Vagina (tissue), 2 donors: ENCODE results near the gene CHMP5. TPM values are rescaled to one million over a fixed set of nuclear protein-coding genes. Genes with fewer than 3 reads are reported as not detected.

Source experiments
- DNase-seq, 2 donors: peaks; one replicate each; pipeline ENCODE4 v3.0.0-alpha.2; 2017; ENCODE audit errors: extremely low spot score in 2 of 2
- H3K27ac ChIP-seq: fragments of 200-600 bp; sonication (generic); one replicate; pipeline ENCODE4 v1.5.1; 2019
- H3K27me3 ChIP-seq: fragments of 200-600 bp; sonication (generic); one replicate; pipeline ENCODE4 v1.5.1; 2019
- H3K36me3 ChIP-seq, 2 donors: fragments of 200-600 bp; sonication (generic); one replicate each; pipeline ENCODE4 v1.5.1; 2017 to 2019
- H3K4me1 ChIP-seq: fragments of 200-600 bp; sonication (generic); one replicate; pipeline ENCODE4 v1.5.1; 2019
- H3K4me3 ChIP-seq, 2 donors: fragments of 200-600 bp; sonication (generic); 1 replicate in 1 of 2; 2 replicates in 1 of 2; pipeline ENCODE4 v1.5.1; 2016 to 2019
- H3K9me3 ChIP-seq: fragments of 200-600 bp; sonication (generic); one replicate; pipeline ENCODE4 v1.5.1; 2019
- CTCF ChIP-seq, 3 experiments: fragments of 450-650 bp in 2 of 3; fragments of 200-600 bp in 1 of 3; sonication (generic) in 1 of 3; IDR thresholded peaks; one replicate each; pipeline ENCODE4 v1.5.1; 2017 to 2019; ENCODE audit warnings: antibody characterized with exemption in 3 of 3, mild to moderate bottlenecking in 2 of 3, moderate library complexity in 2 of 3
- POLR2A ChIP-seq, 2 donors: fragments of 450-650 bp; IDR thresholded peaks; one replicate each; pipeline ENCODE4 v1.6.1; 2017; ENCODE audit warnings: antibody characterized with exemption in 2 of 2, mild to moderate bottlenecking in 2 of 2, moderate library complexity in 2 of 2
- POLR2AphosphoS5 ChIP-seq, 2 donors: sonication (generic); formaldehyde crosslinking; IDR thresholded peaks; one replicate each; pipeline ENCODE4 v1.9.0; 2017; ENCODE audit warnings: antibody characterized with exemption in 2 of 2, mild to moderate bottlenecking in 2 of 2, low read depth in 1 of 2; ENCODE audit not compliant: insufficient read depth in 1 of 2
- intact Hi-C: fragments of 100-400 bp; cut with DNase I; formaldehyde crosslinking; loops from one replicate; pipeline ENCODE4 v1.15.1; 2023
- total RNA-seq: library from RNA; depleted of rRNA; stranded (reverse); fragments of >200 nt; gene quantifications from one replicate; pipeline ENCODE4 v1.2.3, GENCODE V29; 2016

The CHMP5 gene
- total RNA-seq, 1 donor from 2014 or later: 41.5 TPM

DNA sequence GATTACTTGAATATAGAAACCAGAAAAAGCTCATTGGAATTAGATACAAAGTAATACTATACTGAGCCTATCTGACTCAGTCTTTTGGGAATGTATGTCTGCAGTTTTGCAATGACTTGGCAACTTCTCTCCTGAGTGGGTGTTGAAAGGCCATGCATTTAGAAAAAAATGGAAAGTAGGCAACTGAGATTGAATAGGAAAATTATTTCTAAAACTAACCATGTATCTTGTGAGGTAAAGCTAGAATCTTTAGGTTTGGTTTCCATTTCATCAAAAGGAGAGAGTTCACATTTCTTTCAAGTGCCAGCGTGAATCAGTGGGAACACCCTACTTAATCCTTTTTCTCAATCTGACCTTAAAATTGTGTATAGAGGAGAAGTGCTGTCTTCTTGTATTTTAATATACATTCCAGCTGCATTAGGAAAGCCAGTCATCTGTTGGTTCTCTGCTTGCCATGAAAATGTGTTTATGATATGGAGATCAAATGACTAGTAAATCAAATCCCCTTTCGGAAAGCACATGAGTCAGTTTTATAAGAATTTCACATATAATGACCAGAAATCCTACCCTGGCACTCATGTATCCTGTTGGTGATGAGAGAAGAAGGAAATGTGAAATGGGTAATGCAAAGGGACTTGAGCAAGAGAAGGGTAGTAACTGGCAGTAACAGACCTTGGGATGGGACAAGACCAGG is 55.9 kb downstream of the CHMP5 start:
- intact Hi-C loops: no loop called here
- no peak overlapping the region for H3K4me3 ChIP-seq
- no peaks in the 10 kb centered on the region for H3K9me3 ChIP-seq
- peak overlapping the region; percentile 30 for H3K27ac ChIP-seq
- DNase-seq: no peak
- TF ChIP-seq POLR2A (IDR thresholded peaks at IDR 0.05) (no peak), CTCF (IDR thresholded peaks at IDR 0.05) (no peak), POLR2AphosphoS5 (IDR thresholded peaks at IDR 0.05; ENCODE audit: insufficient read depth in 1 of 2, low read depth in 1 of 2) (peak in 1 of 2 donors; percentile 54)
- H3K36me3 ChIP-seq: peaks cover 0 to 39% of the 10 kb centered on the region in 2 donors
- no peaks in the 10 kb centered on the region for H3K27me3 ChIP-seq
- H3K4me1 ChIP-seq: peaks cover 9% of the 10 kb centered on the region

- H3K9me3 ChIP-seq: no peaks in the 10 kb centered on the region
- TF ChIP-seq POLR2A (IDR thresholded peaks at IDR 0.05) (no peak), POLR2AphosphoS5 (IDR thresholded peaks at IDR 0.05; ENCODE audit: insufficient read depth in 1 of 2, low read depth in 1 of 2) (peak; percentile 40 to 97)
- H3K27ac ChIP-seq: peak overlapping the region; percentile 51
- peak in 1 of 2 donors; percentile 91 for DNase-seq
- H3K36me3 ChIP-seq: peaks cover 0 to 14% of the 10 kb centered on the region in 2 donors
- intact Hi-C loops: no loop called here
- H3K27me3 ChIP-seq: no peaks in the 10 kb centered on the region
- no peak overlapping the region for H3K4me3 ChIP-seq
- H3K4me1 ChIP-seq: peaks cover 24% of the 10 kb centered on the region
Measured at GRCh38 chr9:33329117-33329563, 64.3 kb downstream of the CHMP5 start.

DNA sequence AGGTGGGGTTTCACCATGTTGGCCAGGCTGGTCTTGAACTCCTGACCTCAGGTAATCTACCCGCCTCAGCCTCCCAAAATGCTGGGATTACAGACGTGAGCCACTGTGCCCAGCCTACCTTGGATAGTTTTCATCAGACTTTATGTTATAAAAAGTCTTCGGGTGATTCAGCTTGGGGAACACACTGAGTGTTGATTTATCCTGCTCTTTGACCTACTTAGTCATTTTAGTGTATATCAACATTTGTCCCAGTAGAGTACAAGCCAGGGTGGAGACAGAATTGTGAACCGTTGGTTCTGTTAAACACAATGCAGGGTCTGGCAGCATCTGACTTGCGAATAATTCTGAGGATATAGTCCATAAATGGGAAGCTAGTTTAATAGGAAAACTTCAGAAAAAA is 65.1 kb downstream of the CHMP5 start:
- H3K27me3 ChIP-seq: no peaks in the 10 kb centered on the region
- H3K27ac ChIP-seq: peak overlapping the region; percentile 51
- no peak for DNase-seq
- TF ChIP-seq POLR2A (IDR thresholded peaks at IDR 0.05): no peak
- H3K4me3 ChIP-seq: no peak overlapping the region
- peaks cover 24% of the 10 kb centered on the region for H3K4me1 ChIP-seq
- intact Hi-C loops: no loop called here
- H3K9me3 ChIP-seq: no peaks in the 10 kb centered on the region
- H3K36me3 ChIP-seq: peaks cover 0 to 14% of the 10 kb centered on the region in 2 donors

DNA sequence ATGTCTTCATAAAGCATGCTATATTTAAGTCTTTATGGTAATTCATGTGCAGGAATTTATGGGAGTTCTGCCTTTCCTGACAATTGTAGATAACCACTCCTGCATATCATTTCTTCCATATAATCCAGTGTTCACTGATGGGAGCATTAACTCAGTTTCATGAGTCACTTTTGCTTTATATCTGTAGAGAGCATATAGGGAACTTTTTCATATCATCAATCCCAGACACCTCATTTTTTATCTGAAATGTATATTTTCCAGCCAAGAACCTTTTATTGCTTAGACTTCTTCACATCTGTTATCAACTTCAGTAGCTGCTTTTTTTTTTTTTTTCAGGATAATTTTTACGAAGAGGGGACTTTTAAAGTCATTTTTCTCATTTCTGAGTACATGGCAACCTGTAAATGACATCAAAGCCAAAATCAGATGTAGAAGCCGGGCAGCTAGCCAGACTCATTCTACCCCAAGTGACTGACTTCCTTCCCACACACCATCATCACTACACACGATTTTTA is 66.6 kb downstream of the CHMP5 start:
- peaks cover 0 to 14% of the 10 kb centered on the region in 2 donors for H3K36me3 ChIP-seq
- no peaks in the 10 kb centered on the region for H3K27me3 ChIP-seq
- no peak for TF ChIP-seq POLR2A (IDR thresholded peaks at IDR 0.05)
- TF ChIP-seq POLR2AphosphoS5 (IDR thresholded peaks at IDR 0.05; ENCODE audit: insufficient read depth in 1 of 2, low read depth in 1 of 2): no peak
- no peak for TF ChIP-seq CTCF (IDR thresholded peaks at IDR 0.05)
- no peak overlapping the region for H3K4me3 ChIP-seq
- no peaks in the 10 kb centered on the region for H3K9me3 ChIP-seq
- intact Hi-C loops: no loop called here
- DNase-seq: no peak
- peaks cover 24% of the 10 kb centered on the region for H3K4me1 ChIP-seq
- H3K27ac ChIP-seq: no peak overlapping the region

Other genes with a start within 250 kb of the CHMP5 start
- 70.0 TPM for gene DNAJA1, start 239.8 kb upstream of the CHMP5 start, total RNA-seq
- gene SMU1, start 188.4 kb upstream of the CHMP5 start, total RNA-seq: 15.5 TPM
- gene B4GALT1, start 97.7 kb upstream of the CHMP5 start, total RNA-seq: 85.2 TPM
- not detected for gene SPINK4, start 24.9 kb upstream of the CHMP5 start, total RNA-seq
- gene BAG1, start 341 bp upstream of the CHMP5 start, total RNA-seq: 127 TPM
- gene NFX1, start 25.5 kb downstream of the CHMP5 start, total RNA-seq: 34.1 TPM
- 6.4 TPM for gene AQP7, start 137.5 kb downstream of the CHMP5 start, total RNA-seq
- 868 TPM for gene AQP3, start 182.5 kb downstream of the CHMP5 start, total RNA-seq
- 25.3 TPM for gene NOL6, start 208.9 kb downstream of the CHMP5 start, total RNA-seq